Renal cortical epithelial cell (primary cell): ENCODE data around the gene SDK2. TPM values are rescaled to one million over a fixed set of nuclear protein-coding genes. Genes with fewer than 3 reads are reported as not detected.
"Not testable (repeated sequence)": the region's sequence is repeated elsewhere in the genome, so short reads cannot be mapped to it uniquely, and the experiment has no call there.

Experiments used
- DNase-seq: peaks from one replicate; pipeline ENCODE4 v3.0.0-alpha.2; 2011; ENCODE audit warnings: low read depth
- total RNA-seq: library from RNA; depleted of rRNA; stranded (reverse); fragments of >200 nt; gene quantifications from 2 replicates; pipeline ENCODE4 v1.2.3, GENCODE V29; 2014

Gene SDK2
- total RNA-seq, 1 donor from 2014 or later: 0.10 TPM

- DNase-seq: not testable (repeated sequence)
Measured at GRCh38 chr17:73453494-73453893, 190.8 kb downstream of the SDK2 start.

DNA sequence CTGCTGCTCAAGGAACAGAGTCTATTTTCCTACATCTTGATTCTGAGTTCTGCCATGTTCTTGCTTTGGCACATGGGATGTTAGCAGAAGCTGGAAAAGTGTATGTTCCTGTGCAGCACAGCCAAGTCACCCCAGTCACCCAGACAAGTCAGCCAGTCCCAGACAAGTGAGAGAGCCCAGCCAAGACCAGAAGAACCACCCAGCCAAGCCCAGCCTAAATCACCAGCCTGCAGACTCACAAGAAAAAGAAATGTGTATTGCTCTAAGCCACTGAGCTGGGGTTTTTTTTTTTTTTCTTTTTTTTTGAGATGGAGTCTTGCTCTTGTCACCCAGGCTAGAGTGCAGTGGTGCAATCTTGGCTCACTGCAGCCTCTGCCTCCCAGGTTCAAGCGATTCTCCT, 191.2 kb downstream of the SDK2 start:
- no peak for DNase-seq

DNA sequence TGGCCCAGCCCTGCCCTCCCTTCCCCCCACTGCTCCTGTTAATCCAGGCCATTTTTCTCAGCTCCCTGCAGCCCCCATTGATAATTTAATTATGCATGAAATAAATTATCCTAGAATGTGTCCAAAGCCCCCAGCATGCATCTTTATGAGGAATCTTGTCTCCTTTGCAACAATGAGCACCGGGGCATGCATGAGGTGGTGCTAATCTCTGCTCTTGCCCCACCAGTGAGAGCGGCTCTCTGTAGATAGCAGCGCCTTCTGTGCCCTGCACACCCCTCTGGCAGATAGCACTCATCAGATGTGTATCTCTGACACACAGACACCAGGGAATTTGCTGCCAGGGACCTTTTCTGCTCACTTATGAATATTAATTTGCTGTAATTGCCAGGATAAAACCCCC, 192.2 kb downstream of the SDK2 start:
- no peak for DNase-seq

DNA sequence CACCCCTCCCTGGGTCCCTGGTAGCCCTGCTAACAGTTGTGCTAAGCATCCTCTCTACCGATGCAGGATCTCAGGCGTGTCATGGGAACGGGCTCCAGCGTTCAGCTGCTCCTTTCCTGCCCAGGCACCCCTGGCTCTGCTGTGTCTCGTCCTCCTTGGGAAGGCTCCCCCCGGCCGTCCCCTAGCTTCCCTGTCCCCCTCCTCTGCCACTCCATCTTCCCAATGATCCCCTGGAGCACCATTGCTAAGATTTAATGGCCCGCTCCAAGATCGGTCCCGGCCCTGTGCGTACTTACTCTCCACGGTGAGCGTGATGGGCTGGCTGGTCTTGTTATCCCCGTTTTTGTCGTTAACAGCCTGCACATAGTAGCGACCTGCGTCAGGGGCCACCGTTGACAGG, 196.9 kb downstream of the SDK2 start:
- no peak for DNase-seq

DNA sequence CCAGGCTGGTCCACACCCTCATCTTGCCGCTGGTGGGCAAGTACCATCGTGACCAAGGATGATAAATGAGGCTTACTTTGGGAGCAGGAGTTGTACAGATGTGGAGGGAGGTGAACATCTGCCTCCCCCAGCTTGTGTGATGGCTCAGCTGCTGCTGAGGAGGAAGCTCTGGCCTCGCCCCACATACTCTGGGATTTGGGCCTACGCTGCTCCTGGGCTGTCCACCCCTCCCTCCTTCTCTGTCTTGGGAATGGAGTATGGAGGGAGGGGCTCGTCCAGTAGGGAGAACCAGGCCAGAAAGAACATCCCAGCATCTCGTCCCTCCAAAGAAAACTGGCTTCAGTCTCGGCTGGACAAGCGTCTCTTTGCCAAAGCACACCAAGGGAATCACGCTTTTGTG, 197.6 kb downstream of the SDK2 start:
- no peak for DNase-seq

DNA sequence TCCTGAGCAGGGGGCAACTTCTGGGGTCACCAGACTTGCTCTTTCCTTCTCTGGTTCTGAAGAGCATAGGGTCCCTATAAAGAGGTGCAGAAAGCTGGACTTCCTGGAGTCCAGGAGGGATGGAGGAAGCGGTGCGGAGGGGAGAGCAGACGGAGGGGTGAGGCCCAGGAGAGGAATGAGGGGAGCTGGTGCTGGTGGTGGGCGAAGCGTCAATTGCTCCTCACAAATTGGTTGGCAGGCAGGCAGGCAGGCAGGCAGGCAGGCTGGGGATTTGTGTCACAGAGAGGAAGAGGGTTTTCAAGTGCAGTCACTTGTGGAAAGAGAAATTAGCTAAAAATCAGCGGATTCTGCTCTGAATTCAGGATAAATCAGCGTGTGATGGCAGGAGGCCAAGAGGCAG, 198.8 kb downstream of the SDK2 start:
- no peak for DNase-seq

DNA sequence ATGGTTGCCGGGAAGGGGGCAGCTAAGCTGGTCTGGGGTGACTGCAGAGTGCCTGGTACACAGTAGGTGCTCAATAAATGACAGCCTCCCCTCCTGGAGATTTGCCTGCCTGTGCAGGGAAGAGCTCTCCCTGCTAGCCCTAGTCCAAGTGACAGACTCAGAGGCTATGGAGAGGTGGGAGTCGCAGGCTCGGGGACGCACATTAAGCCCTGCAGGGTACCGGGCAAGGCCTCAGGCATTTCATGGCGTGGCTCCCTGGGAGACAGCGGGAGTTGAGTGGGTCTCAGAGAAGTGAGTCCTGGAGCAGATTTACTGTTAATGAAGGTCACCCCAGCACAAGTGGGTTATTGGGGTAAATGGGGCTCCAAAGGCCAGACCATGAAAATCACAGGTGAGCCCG, 200.2 kb downstream of the SDK2 start:
- DNase-seq: no peak

DNA sequence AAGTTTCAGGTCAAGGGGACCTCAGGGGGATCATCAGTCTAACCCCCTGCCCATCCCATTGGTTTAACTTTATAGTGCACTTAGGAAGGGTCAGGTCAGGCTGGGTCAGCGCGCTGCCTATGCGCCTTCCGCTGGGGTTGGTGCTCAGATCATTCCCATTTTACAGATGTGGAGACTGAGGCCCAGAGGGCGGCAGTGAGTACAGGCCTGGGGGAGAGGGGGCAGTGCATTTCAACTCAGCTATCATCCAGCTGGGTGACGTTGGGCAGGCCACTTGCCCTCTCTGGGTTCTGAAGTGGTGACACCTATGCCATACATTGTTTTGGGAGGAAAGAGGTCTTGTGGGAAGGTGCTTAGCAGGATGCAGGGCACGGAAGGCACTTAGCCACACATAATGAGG, 204.6 kb downstream of the SDK2 start:
- DNase-seq: no peak

- no peak for DNase-seq
Measured at GRCh38 chr17:73437826-73438225, 206.4 kb downstream of the SDK2 start.

DNA sequence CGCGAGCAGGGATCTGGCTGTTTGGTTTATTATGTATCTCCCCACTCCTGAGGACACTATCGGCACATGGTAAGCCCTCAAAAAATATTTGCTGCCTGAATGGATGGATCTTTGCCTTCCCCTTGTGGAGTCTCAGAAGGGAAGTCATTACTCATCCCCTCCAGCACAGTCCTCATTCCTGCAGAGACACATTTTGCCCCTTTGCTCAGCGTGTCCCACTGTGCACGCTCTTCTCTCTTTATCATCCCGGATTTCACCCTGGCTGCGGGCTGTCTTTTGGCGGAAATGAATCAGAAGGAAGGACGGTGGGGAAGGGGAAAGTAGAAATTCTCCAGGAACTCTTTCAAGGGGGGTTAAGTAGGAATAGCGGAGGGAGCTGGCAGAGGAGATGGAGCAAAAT, 207.3 kb downstream of the SDK2 start:
- no peak for DNase-seq

DNA sequence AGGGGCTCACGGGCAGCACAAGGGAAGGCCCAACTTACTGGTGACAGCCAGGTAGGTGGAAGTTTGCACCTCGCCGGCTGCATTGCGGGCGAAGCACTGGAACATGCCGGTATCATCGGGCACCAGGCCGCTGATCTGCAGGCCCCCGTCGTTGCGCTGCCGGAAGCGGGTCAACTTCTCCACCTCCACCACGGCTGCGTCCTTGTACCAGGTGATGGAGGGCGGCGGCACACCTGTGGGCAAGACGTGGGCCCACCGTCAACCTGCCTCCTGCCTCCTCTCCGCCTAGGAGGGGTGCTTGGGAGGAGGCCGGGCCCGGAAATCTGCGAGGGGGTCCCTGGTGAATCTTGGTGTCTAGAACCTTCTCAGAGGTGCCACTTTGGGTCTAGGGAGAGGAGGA, 208.8 kb downstream of the SDK2 start:
- DNase-seq: no peak

GRCh38 chr17:73434154-73434553, 210.1 kb downstream of the SDK2 start:
- no peak for DNase-seq

GRCh38 chr17:73433501-73433900, 210.7 kb downstream of the SDK2 start:
- DNase-seq: no peak

GRCh38 chr17:73432624-73433190, 211.5 kb downstream of the SDK2 start:
- no peak for DNase-seq

- DNase-seq: no peak
Measured at GRCh38 chr17:73431401-73432205, 212.6 kb downstream of the SDK2 start.

GRCh38 chr17:73430848-73431247, 213.4 kb downstream of the SDK2 start:
- DNase-seq: no peak

DNA sequence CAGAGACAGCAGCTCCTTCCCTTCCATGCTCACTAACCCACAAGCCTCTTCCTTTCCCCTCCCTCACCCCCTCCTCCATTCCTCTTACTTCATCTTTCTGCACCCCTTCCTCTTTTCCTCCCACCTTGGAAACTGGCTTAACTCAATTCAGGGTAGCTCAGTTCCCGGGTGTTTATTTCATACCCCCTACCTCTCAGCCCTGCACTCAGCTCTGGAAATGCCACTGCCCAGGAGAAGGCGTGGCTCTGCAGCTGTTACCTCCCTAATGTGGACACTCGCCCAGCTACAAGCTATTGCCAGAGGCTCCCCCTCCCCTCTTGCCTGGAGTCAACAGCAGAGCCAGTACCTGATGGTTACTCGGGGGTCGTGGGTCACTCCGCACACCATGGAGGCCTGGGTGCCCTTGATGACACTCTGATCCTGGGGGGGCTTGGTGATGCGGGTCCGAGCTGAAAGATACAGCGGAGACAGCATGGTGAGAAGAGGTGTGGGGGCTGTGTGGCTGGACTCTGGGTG, 214.0 kb downstream of the SDK2 start:
- no peak for DNase-seq

DNA sequence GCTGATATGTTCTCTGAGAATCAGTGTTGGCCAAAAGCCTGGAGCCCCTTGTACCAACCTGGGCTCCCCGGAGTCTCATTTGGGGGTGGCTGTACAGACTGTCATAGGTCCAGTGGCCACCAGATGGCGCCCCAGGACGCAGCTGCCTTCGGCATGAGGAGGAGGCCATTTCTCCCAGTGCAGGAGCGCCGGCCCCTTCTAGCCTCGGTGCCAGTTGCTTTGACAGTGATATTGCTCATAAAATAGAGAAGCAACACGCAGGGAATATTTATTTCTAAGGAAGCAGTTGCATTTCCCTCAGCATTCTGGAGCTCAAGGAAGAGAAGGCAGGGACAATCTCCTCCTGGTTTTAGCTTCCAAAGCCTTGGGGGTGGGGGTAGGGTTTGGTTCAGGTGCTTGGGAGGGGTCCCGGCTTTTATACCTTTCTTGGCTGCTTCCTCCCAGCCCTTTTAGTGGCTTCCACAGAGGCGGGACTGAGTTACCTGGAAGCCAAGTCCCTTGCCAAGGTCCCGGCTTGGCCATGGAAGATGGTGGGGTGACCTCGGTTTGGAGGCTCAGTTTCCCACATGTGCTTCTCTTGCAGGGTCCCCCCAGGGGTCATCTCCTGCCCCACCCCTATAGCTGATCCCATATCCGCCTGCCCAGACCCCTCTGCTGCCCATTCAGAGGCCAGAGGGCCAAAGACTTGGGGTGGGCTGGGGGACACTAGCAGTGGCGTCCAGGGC, 214.6 kb downstream of the SDK2 start:
- DNase-seq: peak; percentile 28

GRCh38 chr17:73427198-73427597, 217.0 kb downstream of the SDK2 start:
- DNase-seq: no peak

GRCh38 chr17:73424571-73424970, 219.7 kb downstream of the SDK2 start:
- DNase-seq: no peak

GRCh38 chr17:73423806-73424205, 220.4 kb downstream of the SDK2 start:
- DNase-seq: no peak

DNA sequence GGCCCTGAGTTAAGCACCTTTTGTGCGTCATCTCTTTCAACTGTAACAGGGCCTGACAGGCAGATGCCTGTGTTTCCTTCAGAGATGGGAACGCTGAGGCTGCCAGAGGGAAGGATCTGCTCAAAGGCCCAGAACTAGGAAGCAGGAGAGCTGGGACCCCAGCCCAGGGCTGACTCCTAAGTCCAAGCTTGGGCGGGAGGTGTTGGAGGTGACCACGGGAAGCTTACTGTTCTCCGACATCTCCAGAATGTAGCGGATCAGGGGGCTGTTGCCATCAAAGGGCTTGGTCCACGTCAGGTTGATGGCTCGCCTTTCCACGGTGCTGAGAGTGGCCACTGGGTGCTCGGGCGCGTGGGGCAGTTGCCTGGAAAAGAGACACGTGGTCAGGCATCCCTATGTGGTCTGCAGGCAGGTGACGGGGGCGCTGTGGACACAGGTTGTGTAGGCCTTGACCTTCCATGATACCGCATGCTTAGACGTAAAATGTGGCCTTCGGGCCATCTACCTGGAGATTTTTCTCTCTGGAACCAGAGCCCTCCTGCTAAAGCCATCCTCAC, 221.0 kb downstream of the SDK2 start:
- no peak for DNase-seq

DNA sequence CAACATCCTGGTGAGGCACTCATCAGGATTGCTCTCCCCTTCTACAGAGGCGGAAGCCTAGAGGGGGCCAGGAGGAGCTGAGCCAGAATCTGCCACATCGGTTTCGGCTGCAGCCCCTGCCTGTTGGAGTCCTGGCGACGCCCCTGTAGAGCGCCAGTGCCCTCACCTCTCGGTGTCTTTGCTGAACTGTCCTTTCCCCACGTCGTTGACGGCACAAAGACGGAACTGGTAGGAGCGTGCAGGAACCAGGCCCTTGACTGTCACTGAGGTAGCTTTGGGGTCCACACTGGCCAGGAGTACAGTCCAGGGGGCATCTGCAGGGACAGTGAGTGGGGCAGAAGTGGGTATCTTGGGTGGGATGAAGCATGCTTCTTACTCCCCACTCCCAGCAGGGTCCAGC, 222.1 kb downstream of the SDK2 start:
- no peak for DNase-seq
